ELF-1 (cell line): ENCODE data around the gene FOXK1.
A peak's percentile ranks its signal among the peaks of the same experiment; 100 is the strongest.
"Not testable (repeated sequence)": the region's sequence is repeated elsewhere in the genome, so short reads cannot be mapped to it uniquely, and the experiment has no call there.

Experiments used
- DNase-seq: peaks from one replicate; pipeline ENCODE4 v3.0.0-alpha.2; 2016; ENCODE audit warnings: low read depth, low spot score

Gene FOXK1

GRCh38 chr7:4785371-4785770 is 103.3 kb downstream of the FOXK1 start:
- no peak for DNase-seq

- no peak for DNase-seq
These were observed 103.9 kb downstream of the FOXK1 start for GRCh38 chr7:4786015-4786414.

GRCh38 chr7:4787541-4787940 is 105.4 kb downstream of the FOXK1 start:
- DNase-seq = no peak

- no peak for DNase-seq
These were observed 106.0 kb downstream of the FOXK1 start for GRCh38 chr7:4787947-4788626.

- DNase-seq = no peak
These were observed 106.6 kb downstream of the FOXK1 start for GRCh38 chr7:4788627-4789189.

- peak; percentile 48 for DNase-seq
These were observed 107.3 kb downstream of the FOXK1 start for GRCh38 chr7:4789194-4790077.

GRCh38 chr7:4790078-4790465 is 108.0 kb downstream of the FOXK1 start:
- DNase-seq = no peak

- no peak for DNase-seq
These were observed 108.5 kb downstream of the FOXK1 start for GRCh38 chr7:4790516-4790991.

- DNase-seq = no peak
These were observed 109.1 kb downstream of the FOXK1 start for GRCh38 chr7:4791101-4791737.

- peak; percentile 90 for DNase-seq
These were observed 109.8 kb downstream of the FOXK1 start for GRCh38 chr7:4791738-4792536.

GRCh38 chr7:4792537-4793126 is 110.5 kb downstream of the FOXK1 start:
- DNase-seq = peak; percentile 74

GRCh38 chr7:4793385-4793993 is 111.4 kb downstream of the FOXK1 start:
- DNase-seq = not testable (repeated sequence)

- not testable (repeated sequence) for DNase-seq
These were observed 112.1 kb downstream of the FOXK1 start for GRCh38 chr7:4794171-4794570.

- DNase-seq = peak; percentile 84
These were observed 112.7 kb downstream of the FOXK1 start for GRCh38 chr7:4794591-4795350.

GRCh38 chr7:4796453-4796852 is 114.4 kb downstream of the FOXK1 start:
- no peak for DNase-seq

- peak; percentile 91 for DNase-seq
These were observed 116.0 kb downstream of the FOXK1 start for GRCh38 chr7:4797858-4798705.

GRCh38 chr7:4798706-4799235 is 116.7 kb downstream of the FOXK1 start:
- DNase-seq = no peak

- peak; percentile 47 for DNase-seq
These were observed 117.6 kb downstream of the FOXK1 start for GRCh38 chr7:4799508-4800268.
